NOMO-1 treated with DMSO at 0.1 percent for 48 hours (cell line): ENCODE results near the gene PCSK2.
"Not testable (repeated sequence)": the region's sequence is repeated elsewhere in the genome, so short reads cannot be mapped to it uniquely, and the experiment has no call there.

Experiments
- DNase-seq: peaks from one replicate; lab custom pipeline; 2025; ENCODE audit not compliant: unreplicated experiment; lab: John Stamatoyannopoulos, UW

The PCSK2 gene, protein sequence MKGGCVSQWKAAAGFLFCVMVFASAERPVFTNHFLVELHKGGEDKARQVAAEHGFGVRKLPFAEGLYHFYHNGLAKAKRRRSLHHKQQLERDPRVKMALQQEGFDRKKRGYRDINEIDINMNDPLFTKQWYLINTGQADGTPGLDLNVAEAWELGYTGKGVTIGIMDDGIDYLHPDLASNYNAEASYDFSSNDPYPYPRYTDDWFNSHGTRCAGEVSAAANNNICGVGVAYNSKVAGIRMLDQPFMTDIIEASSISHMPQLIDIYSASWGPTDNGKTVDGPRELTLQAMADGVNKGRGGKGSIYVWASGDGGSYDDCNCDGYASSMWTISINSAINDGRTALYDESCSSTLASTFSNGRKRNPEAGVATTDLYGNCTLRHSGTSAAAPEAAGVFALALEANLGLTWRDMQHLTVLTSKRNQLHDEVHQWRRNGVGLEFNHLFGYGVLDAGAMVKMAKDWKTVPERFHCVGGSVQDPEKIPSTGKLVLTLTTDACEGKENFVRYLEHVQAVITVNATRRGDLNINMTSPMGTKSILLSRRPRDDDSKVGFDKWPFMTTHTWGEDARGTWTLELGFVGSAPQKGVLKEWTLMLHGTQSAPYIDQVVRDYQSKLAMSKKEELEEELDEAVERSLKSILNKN

DNA sequence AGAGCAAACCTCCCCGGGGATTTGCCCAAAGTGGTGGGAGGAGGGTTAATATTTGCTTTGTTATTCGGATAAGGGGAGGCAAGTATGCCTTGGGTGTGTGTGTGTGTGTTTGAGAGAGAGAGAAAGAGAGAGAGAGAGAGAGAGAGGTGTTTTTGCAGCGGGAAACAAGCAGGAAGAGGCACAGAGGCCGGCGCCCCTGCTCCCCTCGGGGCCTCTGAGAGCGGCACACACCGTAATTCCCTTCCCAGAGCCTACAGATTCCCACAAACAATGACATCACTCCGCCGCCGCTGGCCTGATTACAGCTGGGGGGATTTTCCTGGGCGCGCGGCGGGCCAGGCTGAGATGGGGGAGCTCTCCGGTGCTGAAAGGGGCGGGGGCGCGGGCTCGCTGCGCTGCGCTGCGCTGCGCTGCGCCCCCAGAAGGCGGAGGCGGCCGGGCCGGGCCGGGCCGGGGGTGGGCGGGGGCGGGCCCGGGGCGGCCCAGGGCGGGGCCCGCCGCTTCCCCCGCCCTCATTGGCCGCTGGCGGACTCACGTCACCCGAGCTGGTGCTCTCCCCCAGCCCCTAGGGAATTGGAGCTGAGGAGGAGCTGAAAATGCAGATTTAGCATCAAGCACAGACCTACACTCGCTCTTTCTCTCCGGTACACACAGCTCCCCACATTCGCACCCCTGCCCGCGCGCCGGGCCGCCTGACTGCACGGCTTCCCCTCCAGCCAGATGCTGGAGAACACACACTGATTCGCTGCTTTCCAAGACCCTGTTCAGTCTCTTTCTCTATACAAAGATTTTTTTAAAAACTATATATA is at the start of gene PCSK2:
Gene PCSK2 (plus strand): TSS at position 631 of the 809 bp plus-strand sequence. CDS start 266 bp downstream, outside the sequence.
- DNase-seq: no peak

- no peak for DNase-seq
Measured at GRCh38 chr20:17177341-17177740, 49.5 kb upstream of the PCSK2 start.

GRCh38 chr20:17179840-17180239 is 47.0 kb upstream of the PCSK2 start:
- no peak for DNase-seq

DNA sequence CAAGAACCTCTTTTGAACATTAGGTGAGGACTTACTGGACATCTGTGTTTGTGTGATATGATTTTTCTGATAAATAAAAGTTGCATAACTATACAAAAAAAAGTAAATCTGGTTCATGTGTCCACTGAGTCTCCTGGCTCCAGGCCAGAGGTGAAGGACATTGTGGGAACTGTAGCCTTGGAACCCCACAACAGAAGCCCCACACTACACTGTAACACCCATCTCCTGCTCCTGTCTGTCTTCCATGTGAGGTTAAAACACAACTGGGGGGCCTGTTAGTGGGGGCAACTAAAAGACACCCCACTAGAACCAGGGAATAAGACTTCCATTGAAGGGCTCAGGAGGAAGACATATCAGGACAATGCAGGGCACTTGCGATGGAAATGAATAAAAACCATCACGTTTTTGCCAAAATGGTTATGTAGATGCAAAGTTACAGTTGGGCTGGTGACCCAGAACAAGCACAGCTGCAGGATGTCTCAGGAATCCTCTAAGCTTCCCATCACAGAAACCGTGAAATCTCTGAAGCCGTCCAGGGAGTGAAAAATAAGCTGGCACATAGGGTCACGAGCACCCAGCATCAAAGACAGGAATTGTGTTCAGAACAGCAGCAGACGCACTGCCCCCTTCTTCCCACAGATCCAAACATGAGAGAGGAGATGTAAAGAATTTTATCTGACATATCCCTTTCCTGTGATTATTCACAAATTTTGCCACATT is 36.7 kb upstream of the PCSK2 start:
- no peak for DNase-seq

DNA sequence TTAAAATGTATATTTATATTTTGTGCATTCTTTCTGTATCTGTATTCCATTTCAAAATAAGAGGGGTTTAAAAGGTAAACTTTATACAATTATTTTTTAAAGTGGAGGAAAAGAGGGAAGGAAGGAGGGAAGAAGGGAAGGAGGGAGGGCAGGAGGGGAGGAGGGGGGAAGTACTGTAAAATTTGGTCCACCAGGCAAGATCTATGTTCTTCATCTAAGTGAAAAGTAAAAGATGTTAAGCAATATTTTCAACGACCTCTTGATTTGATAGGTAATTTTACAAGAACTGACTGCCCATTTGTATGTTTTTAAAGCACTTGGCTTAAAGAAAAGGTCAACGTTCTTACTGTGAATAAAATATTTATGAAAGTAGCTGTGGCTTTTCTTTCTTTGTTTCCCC is 29.8 kb upstream of the PCSK2 start:
- no peak for DNase-seq

GRCh38 chr20:17202030-17202429 is 24.8 kb upstream of the PCSK2 start:
- DNase-seq: no peak

- DNase-seq: no peak
Measured at GRCh38 chr20:17202673-17203072, 24.2 kb upstream of the PCSK2 start.

GRCh38 chr20:17205084-17205813 is 21.6 kb upstream of the PCSK2 start:
- no peak for DNase-seq

GRCh38 chr20:17210387-17210786 is 16.5 kb upstream of the PCSK2 start:
- DNase-seq: no peak

DNA sequence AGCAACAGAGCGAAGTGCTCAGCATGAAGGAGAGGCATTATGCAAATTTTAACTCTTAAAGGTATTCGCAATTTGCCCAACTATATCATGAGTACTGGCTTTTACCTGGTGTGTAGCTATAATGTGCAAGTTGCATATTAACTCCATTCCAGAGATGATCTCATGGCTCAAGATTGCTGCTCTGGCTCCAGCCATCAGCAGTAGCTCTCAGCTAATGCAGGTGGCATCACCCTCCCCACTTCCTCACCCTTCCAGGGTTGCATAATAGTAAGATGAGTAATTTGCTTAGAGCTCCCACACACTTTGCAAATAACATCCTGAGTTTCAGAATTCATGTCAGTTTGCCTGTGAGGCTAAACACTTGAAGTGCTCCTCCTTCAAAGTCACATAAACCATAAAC is 15.9 kb upstream of the PCSK2 start:
- DNase-seq: no peak

DNA sequence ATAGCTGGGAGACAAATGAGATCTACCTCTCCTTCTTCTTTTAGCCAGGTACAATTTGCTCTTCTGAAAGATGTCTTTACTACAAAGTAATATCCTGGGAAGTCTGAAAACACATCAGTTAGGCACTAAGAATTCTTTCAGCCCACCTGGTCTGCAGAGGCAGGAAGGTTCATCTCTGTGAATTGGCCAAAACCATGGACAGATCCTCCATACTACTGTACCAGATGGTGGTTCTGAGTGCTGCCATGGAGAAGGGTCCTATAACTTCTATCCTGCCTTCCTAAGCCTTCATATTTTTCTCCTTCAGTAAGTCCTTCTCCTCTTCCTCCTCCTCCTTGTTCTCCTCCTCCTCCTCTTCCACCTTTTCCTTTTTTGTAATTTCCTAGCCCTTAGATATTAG is 11.7 kb upstream of the PCSK2 start:
- DNase-seq: no peak

- not testable (repeated sequence) for DNase-seq
Measured at GRCh38 chr20:17219856-17220255, 7.0 kb upstream of the PCSK2 start.

- DNase-seq: no peak
Measured at GRCh38 chr20:17223553-17223952, 3.3 kb upstream of the PCSK2 start.

- DNase-seq: no peak
Measured at GRCh38 chr20:17225851-17226409, 910 bp upstream of the PCSK2 start.

- no peak for DNase-seq
Measured at GRCh38 chr20:17227219-17227575, 357 bp downstream of the PCSK2 start.

DNA sequence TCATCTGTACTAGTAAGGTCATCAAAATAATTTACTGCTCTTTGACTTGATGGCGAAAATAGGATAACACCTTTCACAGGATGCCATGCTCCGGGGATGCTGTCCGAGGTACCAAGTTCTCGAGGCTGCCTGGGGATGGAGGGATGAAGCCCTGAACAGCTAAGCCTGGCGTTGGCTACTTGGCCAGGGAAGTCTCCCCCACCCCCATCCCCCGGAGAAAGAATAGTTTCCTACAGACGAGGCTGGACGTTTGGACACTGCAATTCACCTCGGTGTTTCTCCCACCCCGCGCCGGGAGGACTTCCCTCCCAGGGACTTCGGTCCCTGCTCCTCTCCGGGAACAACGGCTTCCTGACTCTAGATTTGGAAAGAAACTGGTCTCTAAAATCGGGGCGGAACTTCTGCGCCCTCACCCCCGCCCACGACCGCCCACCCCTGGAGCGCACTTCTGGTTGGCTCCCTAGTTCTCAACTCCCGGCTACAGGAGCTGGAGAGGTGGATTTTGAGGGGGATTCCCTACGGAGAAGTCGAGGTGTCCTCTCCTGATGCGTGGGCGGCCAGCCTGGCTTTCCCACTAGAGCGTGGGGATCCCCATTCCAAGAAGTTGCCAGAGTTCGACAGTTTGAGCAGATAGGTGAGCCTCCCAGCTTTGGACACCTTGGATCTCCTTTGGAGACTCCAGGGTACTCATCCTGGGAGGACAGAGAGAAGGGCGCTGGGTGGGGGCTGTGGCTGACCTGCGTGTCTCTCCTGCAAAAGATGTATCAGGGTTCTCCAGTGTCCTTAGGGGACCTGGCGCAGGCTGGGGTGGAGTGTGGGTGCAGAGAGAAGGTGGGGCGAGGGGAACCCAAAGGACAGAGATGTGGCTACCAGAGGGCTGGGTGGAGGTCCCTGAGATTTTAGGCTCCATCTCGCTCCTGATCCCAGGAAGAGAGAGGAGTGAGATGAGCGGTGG is 1.1 kb downstream of the PCSK2 start:
- no peak for DNase-seq

GRCh38 chr20:17228624-17229061 is 1.8 kb downstream of the PCSK2 start:
- DNase-seq: no peak

GRCh38 chr20:17229256-17229655 is 2.4 kb downstream of the PCSK2 start:
- no peak for DNase-seq

DNA sequence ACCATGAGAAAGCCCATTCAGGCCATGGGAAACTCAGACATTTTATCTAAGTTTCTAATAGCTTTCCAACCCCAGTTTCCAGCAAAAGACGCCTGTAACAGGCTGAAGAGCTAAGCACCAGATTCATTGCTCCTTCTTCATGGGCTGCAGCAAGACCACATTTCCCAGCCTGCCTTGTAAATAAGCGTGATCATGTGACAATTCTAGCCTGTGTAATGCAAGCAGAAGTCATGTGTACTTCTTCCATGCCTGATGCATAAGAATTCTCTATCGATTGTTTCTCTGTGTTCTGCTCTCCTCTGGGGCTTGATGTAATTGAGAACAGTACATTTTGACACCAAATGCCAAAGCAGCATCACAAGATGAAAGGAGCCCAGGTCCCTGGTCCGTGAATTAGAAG is 6.8 kb downstream of the PCSK2 start:
- DNase-seq: no peak
